ENCODE results near the gene NFATC4.

DNA sequence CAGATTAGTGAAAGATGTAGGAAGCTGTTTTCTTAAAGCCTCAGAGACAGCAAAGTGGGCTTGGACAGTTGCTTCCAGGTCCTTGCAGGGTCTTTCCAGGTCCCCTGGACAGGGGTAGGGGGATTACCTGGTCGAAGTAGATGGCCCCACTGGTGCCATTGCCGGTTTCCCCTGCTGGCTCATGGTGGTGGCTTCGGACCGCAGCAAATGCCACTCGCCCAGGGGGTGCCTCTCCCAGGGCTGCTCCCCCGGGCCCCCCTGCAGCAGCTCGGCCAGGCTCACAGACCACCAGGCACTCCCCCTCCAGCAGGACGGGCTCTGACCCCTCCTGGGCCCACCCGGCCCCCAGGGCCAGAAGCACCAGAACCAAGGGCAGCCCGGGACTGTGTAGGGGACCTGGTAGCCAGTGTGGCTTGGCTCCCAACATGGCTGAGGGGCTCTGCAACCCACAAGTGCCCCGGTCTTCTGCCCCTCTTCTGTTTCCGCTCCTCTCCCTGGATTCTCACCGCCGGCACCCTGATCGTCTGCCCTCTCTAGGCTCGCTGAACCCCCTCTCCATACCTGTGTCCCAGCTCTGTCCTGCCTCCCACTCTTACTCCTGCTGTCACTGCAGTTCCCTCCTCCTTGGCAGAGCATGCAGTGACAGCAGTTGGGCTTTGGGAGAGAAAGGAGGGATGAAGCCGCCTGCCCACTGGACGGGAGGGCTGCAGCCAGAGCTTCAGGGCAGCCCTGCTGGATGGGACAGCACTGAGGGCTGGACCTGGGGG is 60.8 kb downstream of the NFATC4 start:
- TF ChIP-seq, protein P1, sequence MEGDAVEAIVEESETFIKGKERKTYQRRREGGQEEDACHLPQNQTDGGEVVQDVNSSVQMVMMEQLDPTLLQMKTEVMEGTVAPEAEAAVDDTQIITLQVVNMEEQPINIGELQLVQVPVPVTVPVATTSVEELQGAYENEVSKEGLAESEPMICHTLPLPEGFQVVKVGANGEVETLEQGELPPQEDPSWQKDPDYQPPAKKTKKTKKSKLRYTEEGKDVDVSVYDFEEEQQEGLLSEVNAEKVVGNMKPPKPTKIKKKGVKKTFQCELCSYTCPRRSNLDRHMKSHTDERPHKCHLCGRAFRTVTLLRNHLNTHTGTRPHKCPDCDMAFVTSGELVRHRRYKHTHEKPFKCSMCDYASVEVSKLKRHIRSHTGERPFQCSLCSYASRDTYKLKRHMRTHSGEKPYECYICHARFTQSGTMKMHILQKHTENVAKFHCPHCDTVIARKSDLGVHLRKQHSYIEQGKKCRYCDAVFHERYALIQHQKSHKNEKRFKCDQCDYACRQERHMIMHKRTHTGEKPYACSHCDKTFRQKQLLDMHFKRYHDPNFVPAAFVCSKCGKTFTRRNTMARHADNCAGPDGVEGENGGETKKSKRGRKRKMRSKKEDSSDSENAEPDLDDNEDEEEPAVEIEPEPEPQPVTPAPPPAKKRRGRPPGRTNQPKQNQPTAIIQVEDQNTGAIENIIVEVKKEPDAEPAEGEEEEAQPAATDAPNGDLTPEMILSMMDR (IDR thresholded peaks at IDR 0.05; ENCODE audit: poor library complexity, severe bottlenecking) = no peak
- TF ChIP-seq TAF1 (IDR thresholded peaks at IDR 0.05; ENCODE audit: low read depth) (no peak), POLR2AphosphoS5 (IDR thresholded peaks at IDR 0.05) (no peak), EP300 (conservative IDR thresholded peaks at IDR 0.05; ENCODE audit: poor library complexity, severe bottlenecking) (no peak), MXI1 (conservative IDR thresholded peaks at IDR 0.05; ENCODE audit: poor library complexity, severe bottlenecking) (no peak), EZH2 (IDR thresholded peaks at IDR 0.05; ENCODE audit: borderline replicate concordance, insufficient read depth, low read length, poor library complexity, severe bottlenecking) (no peak), RAD21 (conservative IDR thresholded peaks at IDR 0.05) (no peak)
- TF ChIP-seq, protein P2, sequence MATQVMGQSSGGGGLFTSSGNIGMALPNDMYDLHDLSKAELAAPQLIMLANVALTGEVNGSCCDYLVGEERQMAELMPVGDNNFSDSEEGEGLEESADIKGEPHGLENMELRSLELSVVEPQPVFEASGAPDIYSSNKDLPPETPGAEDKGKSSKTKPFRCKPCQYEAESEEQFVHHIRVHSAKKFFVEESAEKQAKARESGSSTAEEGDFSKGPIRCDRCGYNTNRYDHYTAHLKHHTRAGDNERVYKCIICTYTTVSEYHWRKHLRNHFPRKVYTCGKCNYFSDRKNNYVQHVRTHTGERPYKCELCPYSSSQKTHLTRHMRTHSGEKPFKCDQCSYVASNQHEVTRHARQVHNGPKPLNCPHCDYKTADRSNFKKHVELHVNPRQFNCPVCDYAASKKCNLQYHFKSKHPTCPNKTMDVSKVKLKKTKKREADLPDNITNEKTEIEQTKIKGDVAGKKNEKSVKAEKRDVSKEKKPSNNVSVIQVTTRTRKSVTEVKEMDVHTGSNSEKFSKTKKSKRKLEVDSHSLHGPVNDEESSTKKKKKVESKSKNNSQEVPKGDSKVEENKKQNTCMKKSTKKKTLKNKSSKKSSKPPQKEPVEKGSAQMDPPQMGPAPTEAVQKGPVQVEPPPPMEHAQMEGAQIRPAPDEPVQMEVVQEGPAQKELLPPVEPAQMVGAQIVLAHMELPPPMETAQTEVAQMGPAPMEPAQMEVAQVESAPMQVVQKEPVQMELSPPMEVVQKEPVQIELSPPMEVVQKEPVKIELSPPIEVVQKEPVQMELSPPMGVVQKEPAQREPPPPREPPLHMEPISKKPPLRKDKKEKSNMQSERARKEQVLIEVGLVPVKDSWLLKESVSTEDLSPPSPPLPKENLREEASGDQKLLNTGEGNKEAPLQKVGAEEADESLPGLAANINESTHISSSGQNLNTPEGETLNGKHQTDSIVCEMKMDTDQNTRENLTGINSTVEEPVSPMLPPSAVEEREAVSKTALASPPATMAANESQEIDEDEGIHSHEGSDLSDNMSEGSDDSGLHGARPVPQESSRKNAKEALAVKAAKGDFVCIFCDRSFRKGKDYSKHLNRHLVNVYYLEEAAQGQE (IDR thresholded peaks at IDR 0.05; ENCODE audit: borderline replicate concordance) = no peak

All from neural cell (in vitro differentiated cells).